GM06990 (cell line): ENCODE measurements around the gene RALGPS2.

Source experiments
- DNase-seq: peaks from one replicate; pipeline ENCODE4 v3.0.0-alpha.2; 2011; ENCODE audit not compliant: insufficient read length; ENCODE audit errors: extremely low read depth
- H3K27me3 ChIP-seq: replicated peaks from 2 replicates; pipeline ENCODE4 v1.6.0; 2011; ENCODE audit warnings: low read length; ENCODE audit not compliant: control insufficient read depth, insufficient read depth
- H3K36me3 ChIP-seq: 2 replicates; pipeline ENCODE4 v1.5.1; 2011; ENCODE audit warnings: low read length; ENCODE audit not compliant: control insufficient read depth, insufficient read depth
- H3K4me3 ChIP-seq: replicated peaks from 2 replicates; pipeline ENCODE4 v1.5.1; 2011; ENCODE audit warnings: low read depth, mild to moderate bottlenecking, control low read depth, low read length
- TF ChIP-seq, protein P1 (sequence below): IDR thresholded peaks from 2 replicates; pipeline ENCODE4 v1.5.1; 2011; ENCODE audit warnings: low read length, control low read depth, mild to moderate bottlenecking, inconsistent platforms; ENCODE audit not compliant: insufficient read depth, poor library complexity, severe bottlenecking

RALGPS2 gene

DNA sequence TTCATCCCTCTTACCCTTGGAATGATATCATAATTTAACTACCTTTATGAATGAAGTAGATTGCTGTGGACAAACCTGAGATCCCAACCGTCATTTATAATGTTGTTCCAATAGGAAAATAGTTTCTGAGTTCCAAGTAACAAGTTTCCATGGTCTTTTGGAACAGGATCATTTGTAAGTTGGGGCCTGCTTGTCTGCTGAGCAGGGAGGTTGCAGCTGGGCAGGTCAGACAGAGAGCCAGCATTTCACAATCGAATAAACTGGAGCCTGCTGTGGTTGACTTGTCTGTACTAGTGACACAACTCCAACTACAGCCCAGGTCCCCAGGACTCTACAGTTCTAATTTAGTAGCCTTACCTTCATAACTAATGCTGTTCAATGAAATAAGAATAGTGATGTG, 18.6 kb upstream of the RALGPS2 start:
- Histone ChIP-seq H3K36me3 (no peaks in the 10 kb centered on the region), H3K4me3 (no peak overlapping the region), H3K27me3 (no peaks in the 10 kb centered on the region; the same call in 1 of the 2 replicates)
- TF ChIP-seq, protein P1, sequence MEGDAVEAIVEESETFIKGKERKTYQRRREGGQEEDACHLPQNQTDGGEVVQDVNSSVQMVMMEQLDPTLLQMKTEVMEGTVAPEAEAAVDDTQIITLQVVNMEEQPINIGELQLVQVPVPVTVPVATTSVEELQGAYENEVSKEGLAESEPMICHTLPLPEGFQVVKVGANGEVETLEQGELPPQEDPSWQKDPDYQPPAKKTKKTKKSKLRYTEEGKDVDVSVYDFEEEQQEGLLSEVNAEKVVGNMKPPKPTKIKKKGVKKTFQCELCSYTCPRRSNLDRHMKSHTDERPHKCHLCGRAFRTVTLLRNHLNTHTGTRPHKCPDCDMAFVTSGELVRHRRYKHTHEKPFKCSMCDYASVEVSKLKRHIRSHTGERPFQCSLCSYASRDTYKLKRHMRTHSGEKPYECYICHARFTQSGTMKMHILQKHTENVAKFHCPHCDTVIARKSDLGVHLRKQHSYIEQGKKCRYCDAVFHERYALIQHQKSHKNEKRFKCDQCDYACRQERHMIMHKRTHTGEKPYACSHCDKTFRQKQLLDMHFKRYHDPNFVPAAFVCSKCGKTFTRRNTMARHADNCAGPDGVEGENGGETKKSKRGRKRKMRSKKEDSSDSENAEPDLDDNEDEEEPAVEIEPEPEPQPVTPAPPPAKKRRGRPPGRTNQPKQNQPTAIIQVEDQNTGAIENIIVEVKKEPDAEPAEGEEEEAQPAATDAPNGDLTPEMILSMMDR: no peak
- no peak for DNase-seq

DNA sequence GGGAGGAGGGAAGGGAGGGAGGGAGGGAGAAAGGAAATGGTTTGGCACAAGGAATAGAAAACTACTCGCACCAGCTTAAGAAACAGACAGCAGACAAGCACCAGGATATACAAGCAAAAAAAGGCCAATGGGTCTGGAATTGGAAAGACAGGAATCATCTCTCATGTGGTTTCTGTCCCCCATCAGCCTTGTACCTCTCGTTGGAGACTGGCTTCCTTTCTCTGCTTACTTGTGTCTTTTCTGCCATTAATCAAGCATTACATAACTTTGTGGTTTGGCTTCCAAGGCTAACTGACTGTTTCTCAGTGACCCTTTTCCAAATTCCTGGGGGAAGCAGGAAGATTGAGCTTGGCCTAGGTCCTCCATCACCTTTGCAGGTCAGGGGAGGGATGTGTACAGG, 11.8 kb upstream of the RALGPS2 start:
- H3K4me3 ChIP-seq: no peak overlapping the region
- H3K36me3 ChIP-seq: no peaks in the 10 kb centered on the region
- no peaks in the 10 kb centered on the region; the same call in 1 of the 2 replicates for H3K27me3 ChIP-seq
- no peak for DNase-seq
- TF ChIP-seq, protein P1: no peak

DNA sequence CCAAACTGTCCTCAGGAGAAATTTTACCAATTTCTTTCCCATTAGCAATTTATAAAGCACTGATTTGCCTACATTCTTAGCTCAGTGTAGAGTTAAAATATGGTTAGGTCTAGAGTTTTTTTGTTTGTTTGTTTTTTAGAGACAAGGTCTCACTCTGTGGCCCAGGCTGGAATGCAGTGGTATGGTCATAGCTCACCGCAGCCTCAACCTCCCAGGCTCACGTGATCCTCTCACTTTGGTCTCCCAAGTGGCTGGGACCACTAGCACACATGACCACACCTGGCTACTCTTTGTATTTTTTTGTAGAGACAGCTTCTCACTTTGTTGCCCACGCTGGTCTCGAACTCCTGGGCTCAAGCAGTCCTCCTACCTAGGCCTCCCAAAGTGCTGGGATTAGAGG, 10.6 kb upstream of the RALGPS2 start:
- H3K36me3 ChIP-seq: no peaks in the 10 kb centered on the region
- no peaks in the 10 kb centered on the region; the same call in 1 of the 2 replicates for H3K27me3 ChIP-seq
- TF ChIP-seq, protein P1: no peak

DNA sequence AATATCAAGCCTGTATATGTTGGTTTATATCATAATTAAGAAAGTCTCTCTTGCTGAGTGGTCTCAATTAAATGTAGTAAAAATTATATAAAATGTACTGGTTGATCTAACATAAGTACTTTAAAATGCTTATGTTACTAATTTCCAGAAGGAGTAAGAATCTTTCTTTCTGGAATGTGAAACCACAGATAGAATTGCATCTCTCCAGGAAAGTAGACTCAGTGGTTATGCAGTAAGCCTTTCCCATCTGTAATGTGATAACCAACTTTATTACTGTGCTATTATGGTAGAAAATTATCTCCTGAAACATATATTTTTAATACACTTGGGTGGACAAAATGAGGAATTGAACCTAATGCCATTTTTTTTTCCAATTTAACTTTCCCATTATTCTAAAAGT, 8.9 kb upstream of the RALGPS2 start:
- Histone ChIP-seq H3K36me3 (no peaks in the 10 kb centered on the region), H3K4me3 (no peak overlapping the region), H3K27me3 (no peaks in the 10 kb centered on the region; the same call in 1 of the 2 replicates)
- DNase-seq: no peak
- TF ChIP-seq, protein P1: no peak

More for the DNA sequence above, 10.6 kb upstream of the RALGPS2 start:
- DNase-seq: no peak
- H3K4me3 ChIP-seq: no peak overlapping the region

DNA sequence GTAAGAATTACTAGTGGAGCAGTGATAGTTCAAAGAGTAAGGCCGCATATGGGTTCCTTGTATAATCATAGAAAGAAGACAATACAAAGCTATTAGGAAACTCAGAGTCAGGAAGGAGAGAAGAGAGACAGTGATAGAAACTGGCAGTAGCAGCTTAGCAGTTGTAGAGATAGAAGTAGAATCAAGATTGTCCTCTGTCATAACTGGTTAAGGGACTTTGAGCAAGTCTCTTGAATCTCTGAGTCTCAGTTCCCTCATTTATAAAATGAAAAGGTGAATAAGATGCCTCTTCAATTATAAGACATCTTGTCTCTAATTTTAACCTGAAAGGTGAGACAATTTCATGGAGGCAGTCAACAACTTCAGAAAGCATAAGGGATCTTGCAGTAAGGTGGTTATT, 6.5 kb upstream of the RALGPS2 start:
- DNase-seq: no peak
- TF ChIP-seq, protein P1: no peak

DNA sequence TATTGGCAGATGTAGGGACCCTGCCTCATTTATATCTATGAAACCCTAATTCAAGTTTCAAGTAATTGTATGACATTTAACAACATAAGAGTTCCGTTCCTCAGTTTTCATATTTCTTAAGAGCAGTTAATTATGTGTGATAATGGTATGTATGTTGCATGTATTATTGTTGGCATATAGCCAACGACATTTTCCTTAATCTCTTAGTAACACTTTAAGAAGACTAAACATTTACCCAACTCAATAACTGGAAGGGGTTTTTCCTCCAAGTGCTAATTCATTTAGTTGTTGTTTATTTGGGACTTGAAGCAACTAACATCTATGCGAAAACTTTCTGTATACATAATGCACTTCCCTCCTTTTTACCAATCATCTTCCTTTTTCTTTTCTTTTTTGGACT, 1.5 kb upstream of the RALGPS2 start:
- TF ChIP-seq, protein P1: no peak
- H3K36me3 ChIP-seq: no peaks in the 10 kb centered on the region
- DNase-seq: no peak
- H3K27me3 ChIP-seq: peaks cover 2% of the 10 kb centered on the region
- H3K4me3 ChIP-seq: no peak overlapping the region

More for the DNA sequence above, 6.5 kb upstream of the RALGPS2 start:
- H3K4me3 ChIP-seq: no peak overlapping the region
- H3K27me3 ChIP-seq: no peaks in the 10 kb centered on the region
- no peaks in the 10 kb centered on the region for H3K36me3 ChIP-seq
